Measurements from ENCODE around the gene MICU1.
"Not testable (repeated sequence)": the region's sequence is repeated elsewhere in the genome, so short reads cannot be mapped to it uniquely, and the experiment has no call there.

The MICU1 gene

GRCh38 chr10:72435570-72435969, 190.3 kb downstream of the MICU1 start:
- no peak for DNase-seq

GRCh38 chr10:72430936-72431335, 194.9 kb downstream of the MICU1 start:
- not testable (repeated sequence) for DNase-seq

GRCh38 chr10:72429931-72430330, 195.9 kb downstream of the MICU1 start:
- no peak for DNase-seq

GRCh38 chr10:72426986-72427385, 198.9 kb downstream of the MICU1 start:
- DNase-seq, result no peak

GRCh38 chr10:72425133-72425532, 200.7 kb downstream of the MICU1 start:
- no peak for DNase-seq

GRCh38 chr10:72424561-72424960, 201.3 kb downstream of the MICU1 start:
- no peak for DNase-seq

- DNase-seq, result no peak
Observed at GRCh38 chr10:72423426-72423825, 202.5 kb downstream of the MICU1 start.

GRCh38 chr10:72421885-72422540, 203.9 kb downstream of the MICU1 start:
- no peak for DNase-seq

GRCh38 chr10:72419241-72419640, 206.6 kb downstream of the MICU1 start:
- no peak for DNase-seq

- no peak for DNase-seq
Observed at GRCh38 chr10:72418679-72419078, 207.2 kb downstream of the MICU1 start.

- DNase-seq, result peak; percentile 4
Observed at GRCh38 chr10:72417971-72418370, 207.9 kb downstream of the MICU1 start.

- DNase-seq, result no peak
Observed at GRCh38 chr10:72416661-72417060, 209.2 kb downstream of the MICU1 start.

- DNase-seq, result no peak
Observed at GRCh38 chr10:72414642-72415041, 211.2 kb downstream of the MICU1 start.

- DNase-seq, result no peak
Observed at GRCh38 chr10:72409167-72409566, 216.7 kb downstream of the MICU1 start.

- DNase-seq, result no peak
Observed at GRCh38 chr10:72407927-72408600, 217.8 kb downstream of the MICU1 start.

GRCh38 chr10:72407471-72407870, 218.4 kb downstream of the MICU1 start:
- DNase-seq, result no peak

- DNase-seq, result not testable (repeated sequence)
Observed at GRCh38 chr10:72395581-72395980, 230.3 kb downstream of the MICU1 start.

- no peak for DNase-seq
Observed at GRCh38 chr10:72392571-72392970, 233.3 kb downstream of the MICU1 start.

- DNase-seq, result no peak
Observed at GRCh38 chr10:72390764-72391163, 235.1 kb downstream of the MICU1 start.

- no peak for DNase-seq
Observed at GRCh38 chr10:72389716-72390115, 236.2 kb downstream of the MICU1 start.

GRCh38 chr10:72389014-72389413, 236.9 kb downstream of the MICU1 start:
- DNase-seq, result no peak

GRCh38 chr10:72388062-72388461, 237.8 kb downstream of the MICU1 start:
- no peak for DNase-seq

- DNase-seq, result no peak
Observed at GRCh38 chr10:72386916-72387586, 238.8 kb downstream of the MICU1 start.

- no peak for DNase-seq
Observed at GRCh38 chr10:72385724-72386123, 240.2 kb downstream of the MICU1 start.
